HuH-7 (cell line): ENCODE results near the gene HUWE1.
A peak's percentile ranks its signal among the peaks of the same experiment; 100 is the strongest.
"Not testable (repeated sequence)": the region's sequence is repeated elsewhere in the genome, so short reads cannot be mapped to it uniquely, and the experiment has no call there.

Source experiments
- DNase-seq: peaks from one replicate; pipeline ENCODE4 v3.0.0; 2011; ENCODE audit warnings: low spot score

The HUWE1 gene, protein sequence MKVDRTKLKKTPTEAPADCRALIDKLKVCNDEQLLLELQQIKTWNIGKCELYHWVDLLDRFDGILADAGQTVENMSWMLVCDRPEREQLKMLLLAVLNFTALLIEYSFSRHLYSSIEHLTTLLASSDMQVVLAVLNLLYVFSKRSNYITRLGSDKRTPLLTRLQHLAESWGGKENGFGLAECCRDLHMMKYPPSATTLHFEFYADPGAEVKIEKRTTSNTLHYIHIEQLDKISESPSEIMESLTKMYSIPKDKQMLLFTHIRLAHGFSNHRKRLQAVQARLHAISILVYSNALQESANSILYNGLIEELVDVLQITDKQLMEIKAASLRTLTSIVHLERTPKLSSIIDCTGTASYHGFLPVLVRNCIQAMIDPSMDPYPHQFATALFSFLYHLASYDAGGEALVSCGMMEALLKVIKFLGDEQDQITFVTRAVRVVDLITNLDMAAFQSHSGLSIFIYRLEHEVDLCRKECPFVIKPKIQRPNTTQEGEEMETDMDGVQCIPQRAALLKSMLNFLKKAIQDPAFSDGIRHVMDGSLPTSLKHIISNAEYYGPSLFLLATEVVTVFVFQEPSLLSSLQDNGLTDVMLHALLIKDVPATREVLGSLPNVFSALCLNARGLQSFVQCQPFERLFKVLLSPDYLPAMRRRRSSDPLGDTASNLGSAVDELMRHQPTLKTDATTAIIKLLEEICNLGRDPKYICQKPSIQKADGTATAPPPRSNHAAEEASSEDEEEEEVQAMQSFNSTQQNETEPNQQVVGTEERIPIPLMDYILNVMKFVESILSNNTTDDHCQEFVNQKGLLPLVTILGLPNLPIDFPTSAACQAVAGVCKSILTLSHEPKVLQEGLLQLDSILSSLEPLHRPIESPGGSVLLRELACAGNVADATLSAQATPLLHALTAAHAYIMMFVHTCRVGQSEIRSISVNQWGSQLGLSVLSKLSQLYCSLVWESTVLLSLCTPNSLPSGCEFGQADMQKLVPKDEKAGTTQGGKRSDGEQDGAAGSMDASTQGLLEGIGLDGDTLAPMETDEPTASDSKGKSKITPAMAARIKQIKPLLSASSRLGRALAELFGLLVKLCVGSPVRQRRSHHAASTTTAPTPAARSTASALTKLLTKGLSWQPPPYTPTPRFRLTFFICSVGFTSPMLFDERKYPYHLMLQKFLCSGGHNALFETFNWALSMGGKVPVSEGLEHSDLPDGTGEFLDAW (N-terminal part only)

DNA sequence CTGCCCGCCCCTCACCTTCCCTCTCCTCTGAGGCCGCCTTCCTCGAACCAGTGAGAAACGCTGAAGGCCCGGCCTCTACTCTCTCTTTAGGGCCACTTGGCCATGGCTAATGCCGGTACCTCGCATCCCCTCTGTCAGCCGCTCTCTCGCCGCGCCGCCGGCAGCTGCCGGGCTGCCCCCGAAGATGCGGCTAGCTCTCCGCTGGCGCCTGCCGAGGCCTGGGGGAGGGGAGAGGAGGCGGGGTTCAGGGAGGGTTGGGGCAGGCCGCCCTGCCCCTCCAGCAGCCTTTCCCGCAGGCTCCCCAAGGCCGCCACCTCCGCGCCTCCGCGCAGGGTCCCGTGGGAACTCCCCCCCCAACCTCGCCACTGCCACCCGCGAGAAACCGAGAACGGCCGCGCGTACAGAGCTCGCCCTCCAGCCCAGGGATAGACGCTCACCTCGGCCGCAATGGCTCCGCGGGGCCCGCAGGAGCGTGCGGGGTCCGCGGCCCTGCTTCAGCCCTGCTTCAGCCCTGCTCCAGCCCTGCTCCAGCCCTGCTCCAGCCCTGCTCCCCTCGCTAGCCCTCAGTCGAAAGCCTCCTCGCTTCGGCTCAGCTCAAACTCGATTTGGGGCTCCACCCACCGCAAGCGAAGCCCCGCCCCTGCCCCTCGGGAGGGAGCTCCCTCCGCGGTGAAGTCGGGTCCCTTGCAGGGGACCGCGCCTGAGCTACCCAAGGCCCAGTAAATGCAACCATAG lies at the start of gene HUWE1:
Gene HUWE1, minus strand, starts transcription at position 569 of the 735 bp plus-strand sequence. CDS start 32,612 bp downstream, outside the sequence.
- DNase-seq, result peak; percentile 67

DNA sequence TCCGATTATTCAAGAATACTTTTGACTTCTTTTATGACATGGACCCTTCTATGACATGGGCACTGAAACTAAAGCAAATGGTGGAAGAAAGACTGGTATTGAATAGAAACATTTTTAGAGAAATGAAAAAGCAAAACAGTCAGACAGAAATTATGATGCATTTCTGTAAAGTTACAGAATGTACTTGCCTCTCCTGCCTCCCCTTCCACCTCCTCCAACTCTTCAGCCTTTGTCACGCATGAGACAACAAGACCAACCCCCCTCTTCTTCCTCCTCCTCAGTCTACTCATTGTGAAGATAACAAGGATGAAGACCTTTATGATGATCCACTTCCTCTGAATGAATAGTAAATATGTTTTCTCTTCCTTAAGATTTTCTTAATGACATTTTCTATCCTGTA lies 46.3 kb upstream of the HUWE1 start:
- DNase-seq, result no peak

DNA sequence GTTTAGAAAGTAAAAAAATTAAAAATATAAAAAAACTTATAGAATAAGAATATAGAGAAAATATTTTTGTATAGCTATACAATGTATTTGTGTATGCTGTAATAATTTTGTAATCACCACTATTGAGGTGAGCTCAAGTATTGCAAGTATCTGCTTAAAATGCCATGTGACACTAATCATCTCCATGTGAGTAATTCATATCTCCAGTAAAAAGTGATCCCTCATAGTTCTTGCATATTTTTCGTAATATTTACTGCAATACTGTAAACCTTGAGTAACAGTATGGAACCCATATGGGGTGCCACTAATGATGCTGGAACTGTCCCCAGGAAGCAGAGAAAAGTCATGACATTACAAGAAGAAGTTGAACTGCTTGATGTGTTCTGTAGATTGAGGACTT lies 43.2 kb upstream of the HUWE1 start:
- no peak for DNase-seq

DNA sequence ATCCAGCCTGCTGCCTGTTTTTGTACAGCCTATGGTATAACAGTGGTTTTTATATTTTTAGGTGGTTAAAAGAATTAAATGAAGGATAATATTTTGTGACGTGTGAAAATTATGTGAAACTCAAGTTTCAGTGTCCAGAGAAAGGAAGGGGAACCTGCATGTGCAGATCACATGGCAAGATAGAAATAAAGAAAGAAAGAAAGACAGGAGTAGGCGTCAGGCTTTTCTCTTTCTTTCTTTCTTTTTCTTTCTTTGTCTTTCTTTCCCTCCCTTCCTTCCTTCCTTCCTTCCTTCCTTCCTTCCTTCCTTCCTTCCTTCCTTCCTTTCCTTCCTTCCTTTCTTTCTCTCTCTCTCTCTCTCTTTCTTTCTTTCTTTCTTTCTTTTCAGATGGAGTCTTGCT lies 42.0 kb upstream of the HUWE1 start:
- no peak for DNase-seq

DNA sequence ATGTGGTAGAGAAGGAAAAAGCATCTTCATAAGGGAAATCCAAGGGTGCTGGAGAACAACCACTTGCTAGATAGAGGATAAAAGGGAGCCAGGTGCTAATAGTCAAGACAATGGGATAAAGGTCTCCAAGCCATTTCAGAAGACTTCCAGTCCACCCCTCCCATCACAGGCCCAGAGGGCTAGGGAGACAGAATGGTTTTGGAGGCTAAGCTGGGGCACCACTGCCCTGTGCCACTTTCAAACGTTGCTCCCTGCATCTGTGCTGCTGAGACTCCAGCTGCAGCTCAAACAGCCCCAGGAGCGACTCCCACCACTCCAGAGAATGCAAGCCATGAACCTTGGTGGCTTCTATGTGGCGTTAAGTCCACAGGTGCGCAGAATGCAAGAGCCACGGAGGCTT lies 38.4 kb upstream of the HUWE1 start:
- DNase-seq, result no peak

DNA sequence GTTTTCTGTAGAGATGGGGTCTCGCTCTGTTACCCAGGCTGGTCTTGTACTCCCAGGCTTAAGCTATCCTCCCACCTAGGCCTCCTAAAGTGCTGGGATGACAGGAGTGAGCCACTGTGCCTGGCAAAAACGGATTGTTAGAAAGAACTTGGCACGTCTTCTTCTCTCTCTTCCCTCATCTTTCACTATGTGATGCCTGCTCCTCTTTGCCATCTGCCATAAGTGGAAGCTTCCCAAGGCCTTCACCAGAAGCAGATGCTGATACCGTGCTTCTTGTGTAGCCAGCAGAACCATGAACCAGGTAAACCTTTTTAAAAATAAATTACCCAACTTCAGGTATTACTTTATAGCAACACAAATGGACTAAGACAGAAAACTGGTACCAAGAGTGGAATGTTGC lies 36.9 kb upstream of the HUWE1 start:
- DNase-seq, result no peak

DNA sequence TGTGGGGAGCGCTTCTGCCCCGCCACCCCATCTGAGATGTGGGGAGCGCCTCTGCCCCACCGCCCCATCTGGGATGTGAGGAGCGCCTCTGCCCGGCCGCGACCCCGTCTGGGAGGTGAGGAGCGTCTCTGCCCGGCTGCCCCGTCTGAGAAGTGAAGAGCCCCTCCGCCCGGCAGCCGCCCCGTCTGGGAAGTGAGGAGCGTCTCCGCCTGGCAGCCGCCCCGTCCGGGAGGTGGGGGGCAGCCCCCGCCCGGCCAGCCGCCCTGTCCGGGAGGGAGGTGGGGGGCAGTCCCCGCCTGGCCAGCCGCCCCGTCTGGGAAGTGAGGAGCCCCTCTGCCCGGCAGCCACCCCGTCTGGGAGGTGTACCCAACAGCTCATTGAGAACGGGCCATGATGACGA lies 35.1 kb upstream of the HUWE1 start:
- not testable (repeated sequence) for DNase-seq

DNA sequence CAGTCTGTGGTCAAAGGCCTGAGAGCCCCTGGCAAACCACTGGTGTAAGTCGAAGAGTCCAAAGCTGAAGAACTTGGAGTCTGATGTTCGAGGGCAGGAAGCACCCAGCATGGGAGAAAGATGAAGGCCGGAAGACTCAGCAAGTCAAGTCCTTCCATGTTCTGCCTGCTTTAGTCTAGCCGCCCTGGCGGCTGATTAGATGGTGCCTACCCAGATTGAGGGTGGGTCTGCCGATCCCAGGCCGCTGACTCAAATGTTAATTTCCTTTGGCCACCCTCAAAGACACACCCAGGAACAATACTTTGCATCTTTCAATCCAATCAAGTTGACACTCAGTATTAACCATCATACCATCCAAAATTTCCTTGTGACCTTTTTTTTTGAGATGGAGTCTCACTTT lies 33.1 kb upstream of the HUWE1 start:
- not testable (repeated sequence) for DNase-seq

DNA sequence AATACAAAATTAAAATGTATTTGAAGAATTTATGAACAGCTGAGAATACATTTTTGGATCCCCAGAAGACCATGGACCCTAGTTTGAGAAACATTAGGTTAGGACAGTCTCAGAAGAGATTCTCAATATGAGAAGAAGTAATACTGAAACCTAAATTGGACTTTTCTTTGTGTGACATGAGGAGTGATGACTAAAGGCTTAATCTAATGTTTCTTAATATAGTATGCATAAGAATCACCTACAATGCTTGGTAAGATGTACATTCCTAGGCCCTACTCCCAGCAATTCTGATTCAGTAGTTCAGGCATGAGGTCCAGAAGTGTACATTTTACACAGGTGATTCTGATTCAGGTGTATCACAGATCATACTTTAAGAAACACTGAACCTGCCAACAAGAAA lies 31.6 kb upstream of the HUWE1 start:
- no peak for DNase-seq

DNA sequence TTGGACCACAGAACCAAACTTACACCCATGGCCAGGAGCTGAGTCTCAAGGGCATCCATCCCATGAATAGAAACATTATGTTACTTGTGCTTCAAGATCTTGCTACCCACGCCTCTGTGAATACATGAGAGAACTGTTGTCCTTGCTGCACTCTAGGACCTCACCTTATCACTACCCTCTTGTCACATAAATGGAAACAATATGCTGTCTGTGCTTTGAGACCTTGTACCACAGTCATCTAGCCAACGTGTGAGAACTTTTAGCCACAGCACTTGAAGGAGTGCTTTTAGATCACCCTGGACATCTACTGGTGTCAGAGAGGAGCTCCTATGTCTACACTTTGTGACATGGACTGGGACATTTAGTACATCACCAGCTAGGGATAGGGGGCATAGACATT lies 30.7 kb upstream of the HUWE1 start:
- no peak for DNase-seq

DNA sequence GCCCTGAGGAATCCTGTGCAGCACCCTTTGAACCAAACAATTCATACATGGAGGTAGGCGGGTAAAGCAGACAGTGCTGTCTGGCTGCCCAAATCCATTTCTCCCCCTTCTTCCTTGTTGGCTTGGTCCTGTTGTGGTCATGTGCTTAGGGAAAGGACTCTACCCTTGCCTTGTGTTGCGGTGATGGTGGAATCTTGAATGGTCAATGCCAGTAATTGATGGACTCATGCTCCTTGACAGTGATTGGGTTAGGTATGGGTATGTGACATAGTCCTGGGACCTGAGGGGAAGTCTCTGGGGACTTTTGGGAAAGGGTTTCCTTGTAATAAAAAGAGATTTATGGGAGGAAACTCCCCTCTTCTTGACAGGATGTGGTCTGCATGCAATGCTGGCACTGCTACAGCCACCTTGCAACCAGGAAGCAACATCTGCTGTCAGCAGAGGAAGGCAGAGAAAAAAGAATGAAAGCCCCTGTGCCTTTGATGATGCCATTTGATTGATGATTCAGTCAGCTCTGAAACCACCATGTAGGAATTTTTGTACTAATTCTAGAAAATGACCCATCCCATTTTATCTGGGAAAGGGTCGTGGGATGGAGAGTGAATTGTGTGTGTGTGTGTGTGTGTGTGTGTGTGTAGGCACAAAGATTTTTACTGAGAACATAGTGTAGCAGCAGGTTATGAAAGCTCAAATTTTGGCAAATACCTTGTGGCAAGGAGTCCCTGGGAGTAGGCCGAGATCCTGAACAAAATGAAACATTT lies 30.0 kb upstream of the HUWE1 start:
- no peak for DNase-seq

DNA sequence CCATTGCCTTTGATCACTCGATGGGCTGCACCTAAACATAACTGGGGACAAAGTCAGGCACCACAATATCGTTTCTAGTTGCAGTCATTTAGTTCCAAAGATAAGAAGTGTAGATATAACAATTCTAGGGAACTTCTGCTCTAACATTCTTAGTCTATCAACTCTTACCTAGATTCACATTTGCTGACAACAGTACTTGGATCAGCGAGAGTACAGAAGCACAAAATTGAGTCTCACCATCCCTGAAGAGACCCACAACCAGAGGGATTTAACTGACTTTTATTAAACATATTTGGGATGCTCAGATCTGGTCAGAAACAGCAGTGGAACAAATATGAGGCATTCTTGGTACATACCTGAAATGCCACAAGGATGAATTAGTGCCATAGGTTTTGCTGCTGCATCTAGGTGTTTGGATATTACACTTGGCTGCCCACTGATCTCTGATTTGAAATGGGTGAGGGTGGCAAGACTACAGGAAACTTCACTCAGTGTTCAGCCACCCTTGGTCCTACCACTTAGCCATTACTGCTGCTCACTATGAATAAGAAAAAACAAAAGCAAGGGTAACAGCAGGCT lies 28.9 kb upstream of the HUWE1 start:
- no peak for DNase-seq

DNA sequence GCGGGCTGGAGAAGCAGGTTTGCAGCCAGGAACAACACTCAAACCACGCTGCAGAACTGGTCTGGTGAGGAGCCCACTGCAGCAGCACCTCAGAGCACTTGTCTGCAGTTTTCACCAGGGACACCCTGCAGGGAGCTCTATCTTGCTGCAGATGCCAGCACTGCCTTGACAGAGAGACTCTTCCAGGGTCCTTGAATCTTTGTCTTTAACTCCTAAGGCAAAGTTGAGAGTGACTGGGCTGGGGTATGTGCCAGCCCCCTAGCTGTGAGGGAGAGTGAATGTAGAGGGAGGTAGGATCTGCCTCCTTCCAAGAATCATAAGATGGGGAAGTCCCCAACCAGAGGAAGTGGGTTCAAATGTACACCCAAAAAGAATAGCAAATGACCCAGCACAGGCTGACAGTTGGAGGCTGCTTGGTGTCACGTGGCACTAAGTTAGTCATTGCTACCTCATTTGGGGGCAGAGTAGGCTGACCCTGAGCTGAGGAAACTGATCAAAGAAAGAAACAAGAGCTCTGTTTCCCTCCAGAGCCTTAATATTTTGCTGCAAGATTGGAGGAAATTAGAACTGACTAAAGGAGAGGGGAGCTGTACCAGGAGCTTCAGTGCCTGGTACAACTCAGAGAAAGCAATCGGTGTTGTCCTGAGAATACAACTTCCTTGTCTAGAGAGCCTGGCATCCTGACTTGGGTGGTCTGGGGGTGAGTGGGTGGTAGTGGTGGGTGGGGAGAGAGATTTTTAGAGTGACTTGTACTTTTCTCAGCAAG lies 28.2 kb upstream of the HUWE1 start:
- DNase-seq, result no peak

DNA sequence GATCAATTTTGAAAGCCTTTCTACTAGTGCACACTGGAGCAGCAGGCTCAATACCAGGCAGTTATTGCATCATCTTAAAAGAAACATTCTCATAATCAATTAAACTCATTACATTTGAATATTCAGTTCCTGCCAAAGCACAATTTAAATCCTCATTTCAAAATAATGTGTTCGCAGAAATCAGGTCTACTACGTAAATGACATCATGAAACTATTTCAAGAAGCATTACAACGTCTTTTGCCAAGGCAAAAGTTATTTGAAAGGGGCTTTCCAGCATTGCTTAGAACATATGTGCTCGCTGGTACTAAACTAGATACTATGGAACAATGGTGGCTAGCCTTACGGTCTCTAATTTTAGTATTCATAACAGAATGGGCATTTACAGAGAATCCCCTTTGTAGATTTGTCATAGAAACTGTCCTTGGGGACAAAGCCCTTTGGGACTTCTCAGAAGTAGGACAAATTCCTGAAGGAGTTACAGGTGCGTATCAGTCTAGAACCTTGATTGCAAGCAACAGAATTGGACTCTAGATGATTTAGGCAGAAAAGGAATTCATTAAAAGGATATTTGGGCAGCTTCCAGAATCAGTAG lies 27.6 kb upstream of the HUWE1 start:
- no peak for DNase-seq

DNA sequence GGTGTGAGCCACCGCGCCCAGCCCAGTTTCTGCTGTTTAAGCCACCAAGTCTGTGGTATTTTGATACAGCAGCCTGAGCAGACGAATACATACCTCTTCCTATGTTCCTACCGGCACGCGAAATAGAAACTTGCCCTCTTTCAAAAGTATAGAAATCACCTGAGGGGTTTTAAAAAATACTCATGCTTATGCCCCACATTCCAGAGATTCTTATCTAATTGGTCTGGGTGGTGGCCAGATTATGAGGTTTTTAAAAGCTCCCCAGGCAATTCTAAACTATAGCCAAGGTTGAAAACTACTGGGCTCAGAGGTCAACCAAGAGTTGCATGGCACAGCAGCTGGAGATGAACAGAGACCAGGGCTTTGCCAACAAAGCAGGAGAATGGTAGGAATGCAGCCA lies 24.9 kb upstream of the HUWE1 start:
- no peak for DNase-seq

DNA sequence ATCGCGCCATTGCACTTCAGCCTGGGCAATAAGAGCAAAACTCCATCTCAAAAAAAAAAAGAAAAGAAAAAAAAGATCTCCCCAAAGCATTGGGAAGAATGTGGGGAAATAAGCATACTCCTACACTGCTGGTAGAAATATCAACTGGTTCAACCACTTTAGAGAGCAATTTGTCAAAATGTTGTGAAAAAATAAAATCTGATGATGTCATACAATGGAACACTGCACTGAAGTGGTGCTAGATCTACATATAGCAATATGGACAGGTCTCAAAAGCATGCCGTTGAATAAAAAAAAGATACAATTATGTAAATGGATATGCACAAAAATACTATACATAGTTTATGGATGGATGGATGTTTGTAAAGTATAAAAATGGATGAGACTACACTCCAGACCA lies 18.3 kb upstream of the HUWE1 start:
- DNase-seq, result no peak

DNA sequence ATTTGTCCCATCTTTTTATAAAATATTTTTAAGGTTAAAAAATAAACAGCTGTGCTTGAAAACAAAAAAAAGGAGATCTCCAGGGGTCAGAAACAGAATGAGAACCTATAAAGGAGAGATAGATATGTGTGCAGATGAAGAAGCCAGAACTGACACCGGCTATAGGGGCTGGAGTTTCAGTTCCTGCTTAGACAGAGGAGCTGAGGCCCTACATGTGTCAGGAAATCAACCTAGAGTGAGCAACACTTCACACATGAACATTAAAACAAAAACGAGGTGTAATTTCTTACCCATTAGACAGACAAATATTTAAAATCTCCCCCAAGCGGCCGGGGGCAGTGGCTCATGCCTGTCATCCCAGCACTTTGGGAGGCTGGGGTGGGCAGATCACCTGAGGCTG lies 17.8 kb upstream of the HUWE1 start:
- no peak for DNase-seq

DNA sequence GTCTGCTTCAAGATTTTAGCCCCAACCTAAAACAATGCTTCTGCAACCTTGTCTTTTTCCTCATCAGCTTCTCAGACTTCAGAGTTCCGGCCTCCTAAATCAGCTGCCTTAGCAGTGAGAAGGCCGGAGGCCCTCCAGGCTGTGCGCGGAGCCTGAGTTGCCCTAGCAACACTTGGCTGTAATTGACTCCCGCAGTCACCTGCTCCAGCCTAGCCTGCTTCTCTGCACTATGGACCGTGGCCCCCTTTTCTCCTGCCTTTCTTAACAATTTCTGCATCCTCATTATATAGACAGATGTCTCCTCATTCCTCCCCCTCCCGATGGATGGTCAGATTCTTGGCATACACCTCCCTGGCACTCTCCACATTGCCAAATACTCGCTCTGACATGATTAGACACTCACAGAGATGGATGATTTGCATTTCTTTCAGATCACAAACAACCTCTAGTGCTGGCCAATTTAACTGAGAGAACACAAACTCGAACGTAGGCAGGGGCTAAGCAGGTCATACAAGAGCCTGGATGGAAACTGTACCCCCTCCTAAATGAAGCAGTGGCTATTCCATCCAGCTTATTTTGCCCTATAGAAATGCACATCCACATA lies 9.5 kb upstream of the HUWE1 start:
- no peak for DNase-seq

DNA sequence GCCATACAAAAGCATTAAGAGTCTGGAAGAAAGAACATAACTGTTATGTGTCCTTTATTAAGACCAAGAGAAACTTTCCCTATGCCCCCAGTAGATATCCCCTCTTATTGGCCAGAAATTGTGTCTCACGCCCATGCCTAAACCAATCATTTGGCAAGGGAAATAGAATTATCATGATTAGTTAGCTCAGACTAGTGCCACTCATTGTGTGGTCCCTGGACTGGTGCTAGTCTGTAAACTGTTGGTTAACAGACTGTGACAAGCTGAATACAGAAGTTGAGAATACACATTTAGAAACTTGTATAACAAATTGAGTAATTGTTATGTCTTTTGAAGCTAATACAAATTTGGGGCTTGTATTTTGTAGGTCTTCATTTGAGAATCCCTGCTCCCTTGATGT lies 8.1 kb upstream of the HUWE1 start:
- no peak for DNase-seq
